Measurements from ENCODE around the gene DSN1.

Gene DSN1

GRCh38 chr20:36773597-36774390 lies at the start of gene DSN1:
Gene DSN1 (minus strand): TSS chr20:36773763. CDS start chr20:36771458, 2,305 bp downstream.
- no peak for TF ChIP-seq JUND (IDR thresholded peaks at IDR 0.05; ENCODE audit: low read depth)
- DNase-seq (ENCODE audit: low read depth in 1 of 2, low spot score in 1 of 2), result peak; percentile 94 to 99
- in situ Hi-C loops (cut with HindIII; ENCODE audit: low pct_unique_long_range_greater_than_20kb, low sequenced_read_pairs), result no loop called here

GRCh38 chr20:36823121-36823520 lies 49.6 kb upstream of the DSN1 start:
- DNase-seq (ENCODE audit: low read depth in 1 of 2, low spot score in 1 of 2), result no peak
- in situ Hi-C loops (cut with HindIII; ENCODE audit: low pct_unique_long_range_greater_than_20kb, low sequenced_read_pairs), result no loop called here
- no peak for TF ChIP-seq JUND (IDR thresholded peaks at IDR 0.05; ENCODE audit: low read depth)

- no peak for DNase-seq (ENCODE audit: low read depth in 1 of 2, low spot score in 1 of 2)
- no peak for TF ChIP-seq JUND (IDR thresholded peaks at IDR 0.05; ENCODE audit: low read depth)
- in situ Hi-C loops (cut with HindIII; ENCODE audit: low pct_unique_long_range_greater_than_20kb, low sequenced_read_pairs), result no loop called here
Observed at GRCh38 chr20:36821964-36822437, 48.4 kb upstream of the DSN1 start.

- TF ChIP-seq JUND (IDR thresholded peaks at IDR 0.05; ENCODE audit: low read depth), result no peak
- in situ Hi-C loops (cut with HindIII; ENCODE audit: low pct_unique_long_range_greater_than_20kb, low sequenced_read_pairs), result no loop called here
- DNase-seq (ENCODE audit: low read depth in 1 of 2, low spot score in 1 of 2), result no peak
Observed at GRCh38 chr20:36820928-36821327, 47.4 kb upstream of the DSN1 start.

GRCh38 chr20:36820073-36820472 lies 46.5 kb upstream of the DSN1 start:
- in situ Hi-C loops (cut with HindIII; ENCODE audit: low pct_unique_long_range_greater_than_20kb, low sequenced_read_pairs), result no loop called here
- DNase-seq (ENCODE audit: low read depth in 1 of 2, low spot score in 1 of 2), result no peak
- no peak for TF ChIP-seq JUND (IDR thresholded peaks at IDR 0.05; ENCODE audit: low read depth)

GRCh38 chr20:36819659-36820058 lies 46.1 kb upstream of the DSN1 start:
- TF ChIP-seq JUND (IDR thresholded peaks at IDR 0.05; ENCODE audit: low read depth), result no peak
- in situ Hi-C loops (cut with HindIII; ENCODE audit: low pct_unique_long_range_greater_than_20kb, low sequenced_read_pairs), result no loop called here
- DNase-seq (ENCODE audit: low read depth in 1 of 2, low spot score in 1 of 2), result peak in 1 of 2 experiments; percentile 66

GRCh38 chr20:36818861-36819260 lies 45.3 kb upstream of the DSN1 start:
- no peak for DNase-seq (ENCODE audit: low read depth in 1 of 2, low spot score in 1 of 2)
- in situ Hi-C loops (cut with HindIII; ENCODE audit: low pct_unique_long_range_greater_than_20kb, low sequenced_read_pairs), result no loop called here
- no peak for TF ChIP-seq JUND (IDR thresholded peaks at IDR 0.05; ENCODE audit: low read depth)

DNA sequence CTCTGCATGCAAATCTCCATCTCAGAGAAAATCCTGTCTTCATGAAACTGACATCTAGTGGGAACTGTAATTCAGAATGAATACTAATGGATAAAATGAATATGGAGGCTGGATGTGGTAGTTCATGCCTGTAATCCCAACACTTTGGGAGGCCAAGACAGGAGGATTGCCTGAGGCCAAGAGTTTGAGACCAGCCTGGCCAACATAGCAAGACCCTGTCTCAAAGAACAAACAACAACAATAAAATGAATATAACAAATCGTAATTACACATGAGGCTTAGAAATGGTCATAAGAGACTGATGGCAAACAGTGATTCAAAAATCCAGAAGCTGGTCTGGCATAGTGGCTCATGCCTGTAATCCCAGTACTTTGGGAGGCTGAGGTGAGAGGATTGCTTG lies 44.6 kb upstream of the DSN1 start:
- TF ChIP-seq JUND (IDR thresholded peaks at IDR 0.05; ENCODE audit: low read depth), result no peak
- in situ Hi-C loops (cut with HindIII; ENCODE audit: low pct_unique_long_range_greater_than_20kb, low sequenced_read_pairs), result no loop called here
- DNase-seq (ENCODE audit: low read depth in 1 of 2, low spot score in 1 of 2), result no peak

GRCh38 chr20:36817496-36817895 lies 43.9 kb upstream of the DSN1 start:
- in situ Hi-C loops (cut with HindIII; ENCODE audit: low pct_unique_long_range_greater_than_20kb, low sequenced_read_pairs), result no loop called here
- no peak for TF ChIP-seq JUND (IDR thresholded peaks at IDR 0.05; ENCODE audit: low read depth)
- no peak for DNase-seq (ENCODE audit: low read depth in 1 of 2, low spot score in 1 of 2)

DNA sequence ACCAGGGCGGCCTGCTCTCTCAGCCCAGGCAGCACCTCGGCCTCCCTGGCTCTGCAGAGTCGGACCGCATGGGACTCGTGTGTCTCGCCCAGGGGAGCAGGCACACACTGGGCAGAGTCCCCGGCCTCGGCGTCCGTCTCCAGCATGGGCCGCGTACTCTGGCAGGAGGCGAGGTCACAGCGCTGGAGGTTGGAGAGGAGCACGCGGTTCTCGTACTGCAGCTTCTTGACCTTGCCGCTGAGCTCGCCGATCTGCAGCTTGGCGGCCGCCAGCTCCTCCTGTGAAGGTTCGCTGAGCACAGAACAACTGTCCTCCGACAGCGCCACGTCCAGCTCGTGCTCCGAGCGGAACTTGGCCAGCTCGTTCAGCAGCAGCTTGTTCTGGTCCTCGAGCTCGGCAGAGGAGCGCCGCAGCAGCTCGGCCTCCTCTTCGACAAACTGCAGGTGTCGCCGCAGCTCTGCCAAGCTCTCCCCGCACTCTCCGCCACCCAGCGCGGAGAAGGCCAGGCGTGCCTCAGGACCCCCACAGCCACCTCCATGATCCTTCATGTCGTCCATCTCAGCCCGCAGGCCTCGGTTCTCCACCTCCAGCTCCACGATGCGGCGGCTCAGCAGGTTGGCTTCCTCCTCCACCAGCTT lies 42.0 kb upstream of the DSN1 start:
- no peak for TF ChIP-seq JUND (IDR thresholded peaks at IDR 0.05; ENCODE audit: low read depth)
- in situ Hi-C loops (cut with HindIII; ENCODE audit: low pct_unique_long_range_greater_than_20kb, low sequenced_read_pairs), result no loop called here
- DNase-seq (ENCODE audit: low read depth in 1 of 2, low spot score in 1 of 2), result no peak

- in situ Hi-C loops (cut with HindIII; ENCODE audit: low pct_unique_long_range_greater_than_20kb, low sequenced_read_pairs), result no loop called here
- DNase-seq (ENCODE audit: low read depth in 1 of 2, low spot score in 1 of 2), result peak in 1 of 2 experiments; percentile 41
Observed at GRCh38 chr20:36812594-36813463, 39.3 kb upstream of the DSN1 start.

More at GRCh38 chr20:36812594-36813463, 39.3 kb upstream of the DSN1 start:
- no peak for TF ChIP-seq JUND (IDR thresholded peaks at IDR 0.05; ENCODE audit: low read depth)
